Right renal pelvis (tissue), 4 donors: ENCODE results near the gene MYT1. TPM values are rescaled to one million over a fixed set of nuclear protein-coding genes. Genes with fewer than 3 reads are reported as not detected.

Experiments
- DNase-seq, 4 donors: peaks; one replicate each; pipeline ENCODE4 v3.0.0-alpha.2; 2013; ENCODE audit warnings: low read depth in 4 of 4, low spot score in 3 of 4, missing footprints in 1 of 4
- polyA plus RNA-seq, 4 donors: library from polyadenylated mRNA; unstranded; fragments of 120-200 nt; gene quantifications; one replicate each; pipeline ENCODE4 v1.2.1, GENCODE V29; 2013; ENCODE audit not compliant: insufficient read length in 4 of 4

MYT1 gene
- polyA plus RNA-seq, 4 donors, result 0.38 to 0.79 (median 0.63) TPM

GRCh38 chr20:64188091-64188490 lies 23.8 kb downstream of the MYT1 start:
- no peak for DNase-seq

DNA sequence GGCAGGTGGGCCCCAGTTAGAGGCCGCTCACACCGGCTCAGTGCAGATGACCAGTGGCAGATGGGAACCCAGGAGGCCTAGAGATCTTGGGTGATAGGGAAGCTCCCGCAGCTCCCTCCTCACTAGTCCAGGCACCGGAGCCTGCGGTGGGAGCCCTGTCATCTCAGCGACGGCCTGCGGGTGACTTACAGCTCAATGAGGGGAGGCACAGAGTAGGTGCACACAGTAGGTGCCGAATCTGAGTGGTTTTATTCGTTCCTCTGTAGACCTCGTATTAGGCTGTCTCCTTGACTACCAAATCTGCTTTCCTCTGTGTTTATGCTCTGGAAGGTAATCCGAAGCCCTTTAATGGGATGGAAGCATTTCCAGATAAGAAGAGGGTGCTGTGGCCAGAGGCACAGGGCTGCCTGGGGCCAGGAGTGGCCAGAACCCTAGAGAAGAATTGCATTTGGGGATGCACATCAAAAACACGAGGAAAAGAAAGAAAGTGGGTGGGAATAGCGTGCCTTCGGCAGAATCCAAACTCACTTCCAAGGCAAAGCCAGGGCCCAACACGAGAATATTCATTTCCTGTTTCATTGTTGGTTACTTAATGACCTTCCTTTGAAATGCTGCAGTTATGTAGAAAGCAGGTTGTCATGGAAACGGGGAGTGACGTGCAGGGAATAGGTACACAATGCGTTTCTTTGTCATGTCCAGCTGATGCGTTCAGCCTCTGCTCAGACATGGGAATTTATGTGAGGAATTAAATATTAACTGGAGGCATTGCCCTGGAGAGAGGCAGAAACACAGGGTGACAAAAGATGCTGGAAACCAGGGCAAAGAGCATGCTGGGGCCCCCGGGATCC lies 24.7 kb downstream of the MYT1 start:
- peak; percentile 30 to 69 (median 44) for DNase-seq

DNA sequence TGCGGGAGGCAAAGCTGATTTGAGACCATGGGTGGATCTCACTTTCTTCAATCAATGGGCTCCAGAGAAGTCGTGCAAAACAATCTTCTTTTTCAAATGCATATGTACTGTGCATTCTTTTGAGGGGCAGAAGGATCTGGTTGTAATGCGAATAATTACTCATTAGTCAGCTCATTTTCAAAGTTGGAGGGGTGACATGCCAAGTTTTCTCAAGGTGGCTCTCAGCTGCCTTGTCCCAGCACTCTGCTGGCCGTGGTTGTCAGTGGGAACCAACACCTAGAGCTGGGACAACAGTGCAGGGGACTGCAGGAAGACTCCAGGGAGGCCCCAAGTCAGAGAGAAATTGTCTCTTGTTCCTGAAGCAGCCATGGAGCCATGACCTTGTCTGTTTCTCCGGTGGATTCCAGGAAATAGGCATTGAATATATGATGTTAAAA lies 25.3 kb downstream of the MYT1 start:
- no peak for DNase-seq

DNA sequence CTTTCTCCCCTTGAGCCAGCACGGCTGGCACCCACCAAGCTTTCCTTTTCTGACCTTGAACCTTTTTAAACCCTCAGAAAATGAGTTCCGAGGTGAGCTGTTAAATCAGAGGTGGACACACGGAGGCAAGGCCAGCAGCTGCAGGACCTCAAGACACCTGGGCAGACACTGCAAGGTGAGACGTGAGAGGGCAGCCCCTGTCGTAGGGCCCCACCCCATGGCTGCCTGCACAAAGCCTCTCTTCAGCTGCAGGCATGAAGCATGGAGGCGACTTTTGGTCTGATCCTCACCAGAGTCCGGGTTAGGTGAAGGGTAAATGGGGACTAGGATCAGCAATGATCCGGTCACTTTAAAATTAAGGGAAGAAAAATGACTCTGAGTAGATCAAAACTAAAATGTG lies 25.7 kb downstream of the MYT1 start:
- DNase-seq, result no peak

DNA sequence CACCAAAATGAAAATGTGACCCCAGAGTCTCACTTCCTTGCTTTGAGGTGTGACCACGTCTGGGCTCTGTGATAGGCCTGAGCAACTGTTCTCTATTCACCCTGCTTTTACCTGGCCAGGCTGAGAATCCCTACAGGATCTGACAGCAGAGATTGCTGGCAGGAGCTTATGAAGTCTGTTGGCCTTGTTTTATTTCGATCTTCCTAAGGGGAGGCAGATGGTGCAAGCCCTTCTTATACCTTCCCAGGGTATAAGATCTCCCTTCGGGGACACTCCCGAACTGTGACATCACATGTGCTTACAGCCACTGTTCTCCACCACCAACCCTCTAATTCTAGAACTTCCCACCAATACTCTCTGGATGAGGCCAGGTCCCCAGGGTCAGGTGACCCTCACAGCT lies 26.8 kb downstream of the MYT1 start:
- no peak for DNase-seq

DNA sequence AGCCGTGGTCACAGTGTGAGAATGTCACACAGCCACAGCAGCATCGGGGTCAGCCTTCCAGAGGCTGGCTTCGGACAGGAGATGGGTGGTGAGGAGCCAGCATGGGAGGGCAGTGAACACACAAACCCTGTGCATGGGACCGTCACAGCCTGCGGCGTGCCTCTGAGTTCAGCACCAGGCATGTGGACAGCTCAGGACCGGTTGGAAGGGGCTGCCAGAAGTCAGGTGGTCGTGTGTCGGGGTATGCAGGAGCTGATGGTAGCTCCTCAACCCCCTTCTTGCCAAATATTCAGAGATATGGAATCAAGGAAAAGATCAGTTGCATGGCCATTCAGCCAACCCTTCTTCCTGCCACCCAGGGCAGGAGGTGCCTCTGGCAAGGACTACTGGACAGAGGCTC lies 28.2 kb downstream of the MYT1 start:
- peak; percentile 12 to 40 (median 19) for DNase-seq

- DNase-seq, result no peak
Measured at GRCh38 chr20:64193058-64193457, 28.8 kb downstream of the MYT1 start.

DNA sequence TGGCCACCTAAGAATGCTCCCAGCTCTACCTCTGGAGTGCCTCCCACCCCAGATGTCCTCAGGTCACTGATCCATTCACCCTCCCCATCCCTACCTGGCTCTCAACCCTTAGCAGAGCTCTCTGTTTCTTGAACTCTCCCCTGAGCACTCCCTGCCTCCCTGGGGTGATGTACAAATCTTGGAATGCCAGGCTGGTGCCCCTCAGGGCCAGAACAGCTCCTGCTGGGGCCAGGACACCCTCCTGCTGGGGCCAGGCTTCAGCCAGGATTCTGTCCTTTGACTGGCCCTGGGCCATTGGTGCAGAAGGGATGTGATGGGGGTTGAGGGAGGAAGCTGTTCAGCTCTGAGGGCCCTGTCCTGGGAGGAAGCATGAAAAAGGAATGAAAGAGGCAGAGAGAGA lies 30.0 kb downstream of the MYT1 start:
- DNase-seq, result no peak

- no peak for DNase-seq
Measured at GRCh38 chr20:64196309-64196708, 32.1 kb downstream of the MYT1 start.

GRCh38 chr20:64196847-64197306 lies 32.6 kb downstream of the MYT1 start:
- DNase-seq, result no peak

DNA sequence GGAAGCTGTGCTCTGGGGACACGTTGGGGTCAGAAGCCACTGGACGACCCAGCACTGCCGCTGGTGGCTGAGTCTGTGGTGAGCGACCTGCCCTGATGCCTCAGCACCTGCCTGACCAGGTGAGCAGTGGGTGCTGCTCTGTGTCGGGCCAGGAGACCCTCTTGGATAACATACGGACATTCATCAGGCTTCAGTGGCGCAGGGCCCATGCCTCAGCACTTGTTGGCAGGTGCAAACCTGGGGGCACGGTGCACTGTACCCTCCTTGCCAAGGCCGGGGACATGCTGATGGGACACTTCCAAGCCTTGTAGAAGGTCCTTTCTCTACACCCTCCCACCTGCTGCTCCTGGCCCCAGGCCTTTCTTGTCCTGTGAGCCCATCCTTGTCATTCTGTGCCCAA lies 34.1 kb downstream of the MYT1 start:
- no peak for DNase-seq

GRCh38 chr20:64199395-64199794 lies 35.1 kb downstream of the MYT1 start:
- no peak for DNase-seq

DNA sequence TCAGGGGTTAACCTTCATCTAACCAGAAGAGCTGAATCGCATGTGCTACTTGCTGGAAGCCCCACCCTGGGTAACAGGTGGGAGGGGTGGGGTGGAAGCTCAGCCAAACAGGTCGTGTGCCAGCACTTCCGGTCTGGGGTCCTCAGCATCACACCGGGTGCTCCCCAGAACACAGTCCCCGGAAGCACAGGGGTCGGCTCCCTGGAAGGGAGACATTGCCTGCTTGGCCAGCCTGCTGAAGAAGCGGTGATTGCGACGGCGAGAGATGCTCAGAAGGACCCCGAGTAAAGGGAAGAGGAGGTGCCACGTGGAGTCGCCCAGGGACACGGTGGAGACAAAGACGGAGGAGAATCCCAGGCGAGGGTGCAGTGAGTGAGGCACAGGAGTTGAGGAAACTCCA lies 36.5 kb downstream of the MYT1 start:
- DNase-seq, result no peak

GRCh38 chr20:64201653-64202052 lies 37.4 kb downstream of the MYT1 start:
- no peak for DNase-seq

DNA sequence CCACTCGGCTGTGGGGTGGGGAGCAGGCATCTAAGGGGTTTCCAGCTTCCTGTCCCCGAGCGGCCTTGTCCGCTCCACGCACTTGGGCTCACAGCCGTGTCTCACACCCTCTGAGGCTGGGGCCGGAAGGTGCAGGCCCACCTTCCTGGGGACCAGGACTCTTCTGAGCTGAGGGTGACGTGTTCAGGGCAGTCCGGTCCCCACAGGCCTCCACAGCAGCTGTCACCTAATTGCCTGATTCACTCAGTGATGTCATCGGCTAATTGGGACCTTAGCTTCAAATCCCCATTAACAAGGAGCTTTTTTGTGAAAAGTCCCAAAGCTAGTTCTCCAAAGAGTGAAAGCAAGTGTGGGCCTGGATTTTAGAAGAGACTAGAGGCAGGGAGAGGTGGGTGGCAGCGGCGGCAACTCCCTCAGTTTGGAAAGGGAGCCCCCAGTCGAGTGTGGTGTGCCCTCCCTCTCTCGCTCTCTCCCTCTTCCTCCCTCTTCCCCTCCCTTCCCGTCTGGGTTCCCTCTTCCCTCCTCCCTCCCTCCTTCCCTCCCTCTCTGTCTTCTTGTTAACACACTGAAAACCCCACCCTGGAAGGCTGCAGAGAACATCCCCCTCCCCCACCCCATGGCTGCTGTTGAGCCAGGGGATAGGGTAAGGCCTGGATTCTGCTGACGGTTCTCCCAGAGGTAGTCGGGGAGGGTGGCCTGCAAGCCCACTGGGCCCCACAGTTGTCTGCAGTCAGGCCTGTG lies 39.0 kb downstream of the MYT1 start:
- DNase-seq, result no peak

DNA sequence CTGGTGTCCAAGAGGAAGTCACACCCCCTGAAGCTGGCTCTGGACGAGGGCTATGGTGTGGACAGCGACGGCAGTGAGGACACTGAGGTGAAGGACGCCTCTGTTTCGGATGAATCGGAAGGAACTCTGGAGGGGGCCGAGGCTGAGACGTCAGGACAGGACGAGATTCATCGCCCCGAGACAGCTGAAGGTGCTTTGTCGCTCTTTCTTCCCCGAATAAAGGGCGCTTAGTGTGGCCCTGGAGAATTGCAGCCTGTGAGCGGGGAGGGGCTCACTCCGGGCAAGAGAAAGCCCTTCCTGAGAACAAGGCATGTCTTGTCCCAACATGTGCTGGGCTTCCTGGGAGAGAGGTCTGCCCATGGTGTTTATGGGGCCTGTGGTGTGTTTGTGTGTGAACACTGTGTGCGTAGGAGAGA lies 41.4 kb downstream of the MYT1 start:
- DNase-seq, result no peak

GRCh38 chr20:64206614-64207013 lies 42.4 kb downstream of the MYT1 start:
- no peak for DNase-seq

DNA sequence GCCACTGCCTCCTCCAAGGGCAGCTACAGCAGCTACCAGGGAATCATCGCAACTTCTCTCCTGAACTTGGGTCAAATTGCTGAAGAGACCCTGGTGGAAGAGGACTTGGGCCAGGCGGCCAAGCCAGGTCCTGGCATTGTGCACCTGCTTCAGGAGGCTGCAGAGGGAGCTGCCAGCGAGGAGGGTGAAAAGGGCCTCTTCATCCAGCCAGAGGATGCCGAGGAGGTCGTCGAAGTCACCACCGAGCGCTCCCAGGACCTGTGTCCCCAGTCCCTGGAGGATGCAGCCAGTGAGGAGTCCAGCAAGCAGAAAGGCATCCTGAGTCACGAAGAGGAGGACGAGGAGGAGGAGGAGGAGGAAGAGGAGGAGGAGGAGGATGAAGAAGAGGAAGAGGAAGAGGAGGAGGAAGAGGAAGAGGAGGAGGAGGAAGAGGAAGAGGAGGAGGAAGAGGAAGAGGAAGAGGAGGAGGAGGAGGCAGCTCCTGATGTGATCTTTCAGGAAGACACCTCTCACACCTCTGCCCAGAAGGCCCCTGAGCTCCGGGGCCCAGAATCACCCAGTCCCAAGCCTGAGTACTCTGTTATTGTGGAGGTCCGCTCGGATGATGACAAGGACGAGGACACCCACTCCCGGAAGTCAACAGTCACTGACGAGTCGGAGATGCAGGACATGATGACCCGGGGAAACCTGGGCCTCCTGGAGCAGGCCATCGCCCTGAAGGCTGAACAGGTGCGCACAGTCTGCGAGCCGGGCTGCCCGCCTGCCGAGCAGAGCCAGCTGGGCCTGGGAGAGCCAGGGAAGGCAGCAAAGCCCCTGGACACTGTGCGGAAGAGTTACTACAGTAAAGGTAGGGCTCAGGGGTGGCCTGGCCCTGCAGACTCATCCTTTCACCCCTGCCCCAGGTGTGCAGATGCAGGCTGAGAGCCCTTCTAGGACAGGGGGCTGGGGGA lies 43.7 kb downstream of the MYT1 start:
- DNase-seq, result no peak

GRCh38 chr20:64209148-64209547 lies 44.9 kb downstream of the MYT1 start:
- DNase-seq, result no peak

DNA sequence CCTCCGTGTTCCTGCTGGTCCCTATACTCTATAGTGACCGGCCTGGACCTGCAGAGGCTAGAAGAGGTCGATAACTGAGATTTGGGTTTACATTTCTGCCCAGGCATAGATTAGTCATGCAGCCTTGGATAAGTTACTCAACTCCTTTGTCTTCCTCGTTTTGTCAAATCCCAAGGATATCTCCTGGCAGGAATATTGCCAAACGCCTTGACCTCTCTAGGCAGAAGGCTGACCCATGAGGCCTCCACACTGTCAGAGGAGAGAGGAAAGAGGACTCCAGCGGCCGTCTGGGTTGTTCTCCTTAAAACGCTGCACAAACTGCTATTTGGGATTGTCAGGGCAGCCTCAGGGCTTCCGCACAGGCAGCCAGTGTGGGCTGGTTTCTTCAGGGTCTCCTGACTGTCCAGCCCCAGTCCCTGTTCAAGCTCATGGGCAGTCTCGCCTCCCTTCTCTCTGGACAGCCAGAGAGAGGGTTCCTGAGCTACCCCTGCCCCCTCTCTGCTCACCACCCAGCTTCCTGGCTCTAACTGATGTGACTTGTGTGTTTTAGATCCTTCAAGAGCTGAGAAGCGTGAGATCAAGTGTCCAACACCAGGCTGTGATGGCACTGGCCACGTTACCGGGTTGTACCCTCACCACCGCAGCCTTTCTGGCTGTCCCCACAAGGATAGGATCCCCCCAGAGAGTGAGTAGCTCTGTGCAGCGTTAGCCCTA lies 46.6 kb downstream of the MYT1 start:
- DNase-seq, result no peak
